GM12865 (cell line): ENCODE results near the gene FMO3.

Experiments used
- DNase-seq: peaks from one replicate; pipeline ENCODE4 v3.0.0; 2010; ENCODE audit warnings: low read depth
- H3K4me3 ChIP-seq: 2 replicates; pipeline ENCODE4 v1.5.1; 2011; ENCODE audit warnings: mild to moderate bottlenecking, low read depth, low read length, control low read depth
- TF ChIP-seq, protein P1 (sequence below): IDR thresholded peaks from 2 replicates; pipeline ENCODE4 v1.5.1; 2011; ENCODE audit warnings: low read length, control low read depth, low read depth, inconsistent platforms; ENCODE audit not compliant: insufficient read depth; ENCODE audit errors: missing control alignments

Gene FMO3

DNA sequence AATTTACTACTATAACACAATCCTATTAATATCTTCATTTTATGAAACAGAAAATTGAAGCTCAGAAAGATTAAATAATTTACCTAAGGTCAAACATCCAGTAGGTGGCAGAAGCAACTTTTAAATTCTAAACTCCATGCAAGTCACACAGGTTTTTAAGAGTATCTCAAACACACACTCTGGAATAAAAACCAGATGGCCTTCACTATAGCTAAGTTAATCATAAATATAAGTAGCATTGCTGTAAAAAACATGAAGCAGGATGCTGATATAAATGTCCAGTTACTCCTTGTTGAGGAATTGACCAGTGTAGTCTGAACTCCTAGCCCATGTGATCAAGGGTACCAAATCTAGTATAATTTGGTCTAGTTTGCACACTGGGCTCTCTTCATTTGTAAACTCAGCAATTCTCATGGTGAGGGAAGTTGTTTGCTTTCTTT, 9.4 kb upstream of the FMO3 start:
- DNase-seq: peak; percentile 7
- TF ChIP-seq, protein P1, sequence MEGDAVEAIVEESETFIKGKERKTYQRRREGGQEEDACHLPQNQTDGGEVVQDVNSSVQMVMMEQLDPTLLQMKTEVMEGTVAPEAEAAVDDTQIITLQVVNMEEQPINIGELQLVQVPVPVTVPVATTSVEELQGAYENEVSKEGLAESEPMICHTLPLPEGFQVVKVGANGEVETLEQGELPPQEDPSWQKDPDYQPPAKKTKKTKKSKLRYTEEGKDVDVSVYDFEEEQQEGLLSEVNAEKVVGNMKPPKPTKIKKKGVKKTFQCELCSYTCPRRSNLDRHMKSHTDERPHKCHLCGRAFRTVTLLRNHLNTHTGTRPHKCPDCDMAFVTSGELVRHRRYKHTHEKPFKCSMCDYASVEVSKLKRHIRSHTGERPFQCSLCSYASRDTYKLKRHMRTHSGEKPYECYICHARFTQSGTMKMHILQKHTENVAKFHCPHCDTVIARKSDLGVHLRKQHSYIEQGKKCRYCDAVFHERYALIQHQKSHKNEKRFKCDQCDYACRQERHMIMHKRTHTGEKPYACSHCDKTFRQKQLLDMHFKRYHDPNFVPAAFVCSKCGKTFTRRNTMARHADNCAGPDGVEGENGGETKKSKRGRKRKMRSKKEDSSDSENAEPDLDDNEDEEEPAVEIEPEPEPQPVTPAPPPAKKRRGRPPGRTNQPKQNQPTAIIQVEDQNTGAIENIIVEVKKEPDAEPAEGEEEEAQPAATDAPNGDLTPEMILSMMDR: peak; percentile 14

DNA sequence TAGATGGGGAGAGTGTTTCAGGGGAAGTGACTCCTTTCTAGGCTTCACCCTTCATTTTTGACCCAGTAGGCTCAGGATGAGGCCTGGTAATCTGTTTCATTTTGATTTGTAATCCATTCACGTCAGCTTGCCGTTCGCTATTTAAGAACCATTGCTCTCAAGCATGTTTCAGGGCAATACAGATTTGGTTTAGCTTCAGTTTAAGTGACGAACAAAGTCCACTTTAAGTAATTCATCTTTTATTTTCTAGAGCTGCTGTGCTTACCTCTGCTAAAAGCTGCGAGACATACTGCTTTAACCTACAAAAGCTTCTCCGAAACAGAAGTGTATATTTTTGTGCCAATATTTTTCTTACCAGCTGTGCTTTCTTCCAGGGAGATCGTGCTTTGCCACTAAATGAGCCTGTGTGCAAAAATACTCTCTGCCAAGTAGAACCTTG, 8.9 kb upstream of the FMO3 start:
- TF ChIP-seq, protein P1: no peak
- no peak overlapping the region for H3K4me3 ChIP-seq

More for the DNA sequence above, 9.4 kb upstream of the FMO3 start:
- no peak overlapping the region for H3K4me3 ChIP-seq

DNA sequence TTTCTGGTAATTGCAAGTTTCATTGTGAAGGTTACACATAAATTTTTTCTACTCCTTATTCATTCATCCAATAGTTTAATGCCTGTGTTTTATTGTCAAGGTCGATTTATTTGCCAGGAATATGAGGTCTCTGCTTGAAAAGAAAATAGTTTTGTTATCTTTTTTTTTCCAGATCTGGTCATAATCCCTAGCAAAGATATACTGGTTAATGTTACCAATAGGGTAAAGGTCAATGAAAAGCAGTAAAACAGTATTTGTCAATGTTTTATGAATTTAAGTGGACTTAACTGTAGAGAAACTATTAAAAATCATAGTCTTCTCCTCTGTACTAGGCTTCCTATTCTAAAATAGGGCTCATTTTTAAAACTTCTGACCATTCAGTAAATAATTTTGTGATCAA, 8.1 kb upstream of the FMO3 start:
- DNase-seq: no peak
- no peak overlapping the region for H3K4me3 ChIP-seq
- TF ChIP-seq, protein P1: no peak

More for the DNA sequence above, 8.9 kb upstream of the FMO3 start:
- no peak for DNase-seq

DNA sequence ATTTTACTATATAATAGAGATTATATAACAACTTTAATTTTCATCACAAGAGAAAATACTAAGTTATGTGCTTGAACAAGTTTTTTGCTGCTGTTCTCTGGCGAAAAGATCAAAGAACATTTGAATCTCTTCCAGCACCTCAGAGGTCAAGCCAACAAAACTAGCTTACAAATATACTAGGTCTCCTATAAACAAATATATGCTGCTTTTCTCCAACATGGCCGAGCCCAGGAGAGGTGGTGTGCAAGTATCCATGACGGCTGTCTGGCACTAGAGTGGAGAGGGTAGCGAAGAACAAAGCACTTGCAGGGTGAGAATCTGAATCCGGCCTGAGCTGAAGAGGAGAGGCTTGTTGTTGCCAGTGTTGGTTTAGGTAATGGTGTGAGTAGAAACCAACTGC, 7.5 kb upstream of the FMO3 start:
- TF ChIP-seq, protein P1: no peak
- no peak overlapping the region for H3K4me3 ChIP-seq
- DNase-seq: no peak

DNA sequence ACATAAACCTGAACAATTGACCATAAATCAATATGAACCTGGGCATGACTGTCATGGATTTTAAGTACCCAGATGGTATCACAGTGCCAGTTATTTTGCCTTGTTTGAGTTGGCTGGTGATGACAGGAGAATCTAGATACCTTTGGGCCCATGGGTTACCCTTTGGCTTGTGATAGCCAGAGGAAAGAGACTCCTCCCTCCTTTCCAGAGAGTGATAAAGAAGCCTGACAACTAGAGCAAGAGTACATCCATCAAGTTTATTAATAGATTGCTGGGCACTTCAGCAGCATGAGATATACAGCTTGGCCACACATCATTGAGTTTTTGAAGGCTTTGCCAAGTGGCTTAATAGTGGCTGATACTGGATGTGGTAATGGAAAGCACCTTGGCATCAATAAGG, 6.6 kb upstream of the FMO3 start:
- TF ChIP-seq, protein P1: no peak
- no peak overlapping the region for H3K4me3 ChIP-seq
- no peak for DNase-seq

DNA sequence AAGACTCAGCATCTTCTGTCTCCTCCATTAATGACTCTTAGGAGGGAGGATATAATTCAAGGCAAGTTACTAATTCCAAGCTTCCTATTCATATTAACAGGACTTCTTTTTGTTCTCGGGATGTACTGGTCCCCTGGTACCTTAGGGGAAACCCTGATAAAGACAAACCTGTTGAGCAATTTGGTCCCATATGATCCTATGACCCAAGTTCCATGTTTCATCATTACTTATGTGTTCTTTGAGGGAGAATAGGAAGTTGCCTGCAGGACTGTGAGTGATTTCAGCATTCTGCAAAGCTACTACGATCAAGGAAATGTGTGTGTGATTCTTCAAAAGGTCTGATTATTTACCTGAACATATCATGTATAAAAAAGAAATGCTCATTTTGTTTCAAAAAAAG, 5.8 kb upstream of the FMO3 start:
- DNase-seq: no peak
- TF ChIP-seq, protein P1: no peak
- no peak overlapping the region for H3K4me3 ChIP-seq

DNA sequence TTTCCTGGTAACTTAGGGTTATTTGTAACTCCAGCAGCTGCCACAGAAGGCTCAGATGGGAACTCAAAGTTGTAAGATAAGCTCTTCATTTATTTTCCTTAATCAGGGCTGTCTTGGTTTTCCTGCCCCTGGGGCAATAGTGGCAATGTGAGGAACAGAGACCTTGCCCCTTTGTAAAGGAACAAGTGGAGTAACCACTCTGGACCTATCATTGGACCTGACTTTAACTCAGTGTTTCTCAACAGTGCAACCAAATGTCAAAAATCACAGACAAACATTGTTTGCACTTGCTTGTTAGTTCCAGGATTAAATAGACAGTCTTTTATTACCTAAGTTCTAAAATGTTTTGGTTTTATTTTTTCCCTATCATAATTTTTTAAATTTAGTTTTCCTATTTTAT, 2.8 kb upstream of the FMO3 start:
- DNase-seq: no peak
- TF ChIP-seq, protein P1: no peak
- no peak overlapping the region for H3K4me3 ChIP-seq
